GM21390 (cell line): ENCODE data around the gene PROP1.
"Not testable (repeated sequence)": the region's sequence is repeated elsewhere in the genome, so short reads cannot be mapped to it uniquely, and the experiment has no call there.

Experiments
- ATAC-seq: cut with Tn5 transposase; IDR thresholded peaks from one replicate; pipeline ENCODE4 v1.9.1; 2021; ENCODE audit not compliant: unreplicated experiment

Gene PROP1

GRCh38 chr5:177995691-177996595 lies at the start of gene PROP1:
TSS of gene PROP1 (minus strand) at chr5:177996242. CDS start at chr5:177995933, 309 bp downstream.
- ATAC-seq = no peak

- not testable (repeated sequence) for ATAC-seq
Observed at GRCh38 chr5:178019379-178020030, 23.5 kb upstream of the PROP1 start.

- not testable (repeated sequence) for ATAC-seq
Observed at GRCh38 chr5:178012758-178013157, 16.7 kb upstream of the PROP1 start.

- ATAC-seq = not testable (repeated sequence)
Observed at GRCh38 chr5:178011816-178012554, 15.9 kb upstream of the PROP1 start.

DNA sequence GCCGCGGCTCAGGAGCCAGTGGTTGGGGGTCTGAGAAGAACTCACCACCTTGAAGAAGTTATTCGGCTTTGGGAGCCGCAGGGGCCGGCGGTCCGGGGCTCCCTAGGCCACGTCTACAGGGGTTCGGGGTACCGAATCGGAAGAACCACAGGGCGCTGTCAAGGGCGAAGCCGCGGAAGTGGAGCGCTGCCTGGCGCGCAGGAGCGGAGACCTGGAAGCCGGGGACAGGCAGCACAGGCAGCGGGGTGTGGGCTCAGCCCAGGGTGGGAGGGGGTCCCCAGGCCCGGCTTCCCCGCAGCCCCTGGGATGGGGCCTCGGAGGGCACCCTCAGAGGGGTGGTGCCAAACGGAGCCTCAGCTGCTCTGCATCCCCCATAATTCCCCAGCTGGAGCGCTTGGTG lies 11.2 kb upstream of the PROP1 start:
- not testable (repeated sequence) for ATAC-seq

- not testable (repeated sequence) for ATAC-seq
Observed at GRCh38 chr5:178006536-178007231, 10.6 kb upstream of the PROP1 start.

- ATAC-seq = not testable (repeated sequence)
Observed at GRCh38 chr5:178006181-178006535, 10.1 kb upstream of the PROP1 start.

GRCh38 chr5:177997846-177998245 lies 1.8 kb upstream of the PROP1 start:
- ATAC-seq = no peak

DNA sequence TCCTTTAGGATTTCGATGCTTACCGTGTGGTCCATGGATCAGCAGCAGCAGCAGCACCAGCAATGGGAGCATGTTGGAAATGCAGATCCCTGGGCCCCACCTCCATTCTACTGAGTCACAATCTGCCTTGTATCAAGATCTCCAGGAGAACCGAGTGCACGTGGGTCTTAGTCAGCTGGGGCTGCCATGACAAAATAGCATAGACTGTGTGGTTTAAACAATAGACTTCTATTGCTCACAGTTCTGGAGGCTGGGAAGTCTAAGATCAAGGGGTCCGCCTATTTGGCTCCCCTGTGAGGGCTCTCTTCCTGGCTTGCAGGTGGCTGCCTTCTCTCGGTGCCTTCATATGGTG lies 1.3 kb upstream of the PROP1 start:
- no peak for ATAC-seq

- no peak for ATAC-seq
Observed at GRCh38 chr5:177996660-177997318, 747 bp upstream of the PROP1 start.

DNA sequence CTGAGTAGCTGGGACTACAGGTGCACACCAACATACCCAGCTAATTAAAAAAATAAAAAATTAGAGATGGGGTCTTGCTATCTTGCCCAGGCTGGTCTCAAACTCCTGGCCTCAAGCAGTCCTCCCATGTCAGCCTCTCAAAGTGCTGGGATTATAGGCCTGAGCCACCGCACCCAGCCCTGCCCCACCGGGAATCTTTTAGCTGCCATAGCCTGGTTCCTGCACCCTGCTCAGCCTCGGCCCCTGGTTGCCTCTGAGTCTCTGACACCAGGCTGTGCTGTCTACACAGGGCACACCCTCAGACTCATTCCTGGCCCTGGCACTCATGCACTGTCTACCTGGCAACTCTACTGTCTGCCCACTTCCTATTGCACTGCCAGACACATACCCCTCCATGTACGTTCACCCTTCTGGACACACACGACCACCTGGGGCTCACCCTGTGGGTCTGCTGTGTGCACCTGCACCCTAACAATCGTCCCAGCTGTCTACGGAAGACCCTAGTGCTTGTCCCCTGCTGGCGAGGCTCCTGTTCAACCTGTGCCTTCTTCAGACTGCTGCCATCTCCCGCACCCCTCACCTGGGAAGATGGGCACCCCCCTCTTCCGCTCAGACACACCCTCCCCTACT lies 1.4 kb downstream of the PROP1 start:
- ATAC-seq = no peak

- ATAC-seq = no peak
Observed at GRCh38 chr5:177994063-177994462, 2.0 kb downstream of the PROP1 start.

DNA sequence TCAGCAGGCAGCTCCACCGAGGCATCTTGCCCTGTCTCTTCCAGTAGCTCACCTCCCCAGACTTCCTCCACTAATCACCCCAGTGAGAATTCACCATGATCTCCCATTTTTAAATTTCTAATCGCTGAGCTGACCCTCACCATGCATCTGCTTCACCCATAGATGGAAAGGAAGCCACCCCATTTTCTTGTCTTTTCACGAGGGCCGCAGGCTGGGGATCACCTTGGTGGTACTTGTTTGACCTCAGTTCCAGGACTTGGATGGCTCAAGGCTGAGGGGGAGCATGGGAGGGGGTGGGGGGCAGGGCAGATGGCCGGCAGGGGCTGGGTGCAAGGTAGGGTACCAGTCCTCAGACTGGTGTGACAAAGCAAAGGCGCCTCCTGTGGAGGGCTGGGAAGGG lies 3.6 kb downstream of the PROP1 start:
- ATAC-seq = no peak

DNA sequence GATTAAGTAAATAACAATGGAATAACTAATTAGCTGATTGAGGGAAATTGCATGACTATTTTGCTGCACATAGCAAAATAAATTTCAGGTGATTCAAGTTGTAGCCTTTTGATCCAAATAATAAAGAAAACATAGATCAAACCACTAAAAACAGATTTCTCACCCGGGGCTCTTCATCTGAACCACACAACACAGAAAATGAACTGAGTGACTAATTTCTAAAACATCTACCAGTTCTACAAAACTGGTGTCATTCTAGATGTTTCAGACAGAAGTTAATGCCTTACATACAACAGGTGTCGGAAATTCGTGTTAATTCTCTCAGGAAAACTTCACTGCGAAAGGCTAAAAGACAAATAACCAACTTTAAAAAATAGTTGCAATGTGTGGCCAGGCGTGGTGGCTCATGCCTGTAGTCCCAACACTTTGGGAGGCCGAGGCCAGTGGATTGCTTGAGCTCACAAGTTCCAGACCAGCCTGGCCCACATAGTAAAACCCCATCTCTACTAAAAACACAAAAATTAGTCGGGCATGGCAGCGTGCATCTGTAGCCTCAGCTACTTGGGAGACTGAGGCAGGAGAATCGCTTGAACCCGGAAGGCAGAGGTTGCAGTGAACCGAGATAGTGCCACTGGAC lies 6.9 kb downstream of the PROP1 start:
- ATAC-seq = no peak

GRCh38 chr5:177987326-177987725 lies 8.7 kb downstream of the PROP1 start:
- no peak for ATAC-seq

DNA sequence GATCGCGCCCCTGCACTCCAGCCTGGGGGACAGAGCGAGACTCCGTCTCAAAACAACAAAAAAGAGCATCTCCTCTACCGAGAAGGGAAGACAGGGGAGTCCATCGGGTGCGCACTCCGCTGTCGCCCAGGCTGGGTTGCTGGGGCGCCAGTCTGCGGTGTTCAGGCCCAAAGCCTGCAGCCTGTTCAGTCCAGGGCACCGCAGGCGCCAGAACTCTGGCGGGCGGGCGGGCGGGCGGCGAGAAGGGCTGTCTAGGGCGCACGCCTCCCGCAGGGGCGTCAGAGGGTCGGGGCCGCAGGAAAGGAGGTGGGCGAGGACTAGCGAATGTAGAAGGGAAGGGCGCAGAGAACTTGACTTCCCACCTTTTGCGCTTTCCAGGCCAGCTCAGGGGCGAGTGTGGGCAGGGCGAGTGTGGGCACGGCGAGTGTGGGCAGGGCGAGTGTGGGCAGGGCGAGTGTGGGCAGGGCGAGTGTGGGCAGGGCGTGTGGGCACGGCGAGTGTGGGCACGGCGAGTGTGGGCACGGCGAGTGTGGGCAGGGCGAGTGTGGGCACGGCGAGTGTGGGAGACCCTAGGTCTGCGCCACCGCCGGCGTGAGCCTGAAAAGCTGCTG lies 10.5 kb downstream of the PROP1 start:
- ATAC-seq = no peak

DNA sequence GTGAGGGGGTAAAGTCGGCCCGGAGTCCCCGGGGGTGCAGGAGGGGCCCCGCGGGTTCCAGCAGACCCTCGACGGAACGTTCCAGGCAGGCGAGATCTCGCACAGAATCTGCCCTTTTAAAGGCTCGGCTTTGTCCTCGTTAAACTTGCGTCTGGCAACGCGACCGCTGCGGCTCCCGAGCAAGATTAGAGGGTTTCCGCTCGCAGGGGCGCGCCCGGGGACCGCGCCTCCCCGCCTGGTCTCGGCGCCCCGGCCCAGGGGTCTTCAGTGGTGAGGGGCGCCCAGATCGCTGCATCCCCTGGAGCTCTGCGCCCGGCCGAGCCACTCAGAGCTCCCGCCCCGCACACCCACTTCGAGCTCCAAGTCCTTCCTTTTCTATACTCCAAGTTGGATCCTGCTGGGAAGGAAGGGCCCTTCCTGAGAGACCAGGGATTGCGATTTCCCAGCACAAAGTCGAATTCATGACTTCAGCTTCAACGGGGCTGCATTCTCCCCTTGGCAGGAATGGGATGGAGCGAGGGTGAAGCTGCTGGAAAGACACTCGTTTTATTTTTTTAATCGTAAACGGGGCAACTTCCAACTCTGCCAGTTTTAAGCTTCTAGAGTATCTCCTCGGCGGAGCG lies 11.3 kb downstream of the PROP1 start:
- no peak for ATAC-seq

DNA sequence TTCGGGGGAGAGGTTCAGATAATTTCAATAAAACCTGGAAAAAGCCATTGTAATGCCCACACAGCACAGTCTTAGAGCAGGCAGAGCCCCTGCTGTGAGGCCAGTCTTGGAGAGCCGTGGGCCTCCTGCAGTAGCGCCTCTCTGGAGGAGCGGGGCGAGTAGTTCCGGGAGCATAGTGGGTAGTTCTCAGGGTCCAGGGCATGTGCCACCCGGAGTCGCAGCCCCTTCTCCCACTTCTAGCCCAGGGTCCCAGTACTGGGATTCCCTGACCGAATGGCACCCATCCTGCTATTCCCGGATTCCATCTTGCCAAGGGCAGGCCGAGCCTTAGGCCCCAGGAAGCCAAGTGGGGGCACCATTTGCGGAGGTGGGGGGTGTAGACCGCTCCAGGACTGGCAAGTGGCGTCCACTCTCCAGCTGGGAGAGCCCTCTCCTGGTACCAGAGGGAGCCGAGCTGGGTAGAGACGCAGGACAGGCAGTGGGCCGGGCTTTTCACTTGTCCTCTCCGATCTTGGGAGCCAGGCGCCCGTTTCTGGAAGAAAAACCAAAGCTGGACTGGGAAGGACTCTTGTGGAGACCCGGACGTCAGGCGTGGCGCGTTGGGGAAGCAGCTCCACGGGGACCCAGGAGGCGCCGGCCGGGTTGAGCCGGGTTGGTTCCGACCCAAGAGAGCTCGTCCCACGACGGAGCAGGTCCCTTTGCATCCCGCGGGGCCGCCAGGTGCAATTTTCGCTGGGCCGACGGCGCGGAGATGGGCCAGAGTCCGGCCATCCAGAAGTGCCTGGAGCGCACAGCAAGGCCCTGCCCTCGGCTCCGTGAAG lies 12.1 kb downstream of the PROP1 start:
- ATAC-seq = no peak
